IPS-NIHi11 (cell line): Measurements from ENCODE around the gene SH3BGRL2.
"Not testable (repeated sequence)": the region's sequence is repeated elsewhere in the genome, so short reads cannot be mapped to it uniquely, and the experiment has no call there.

Experiments
- DNase-seq: peaks from one replicate; pipeline ENCODE4 v3.0.0; 2012; ENCODE audit warnings: mixed read lengths, low spot score

Gene SH3BGRL2

GRCh38 chr6:79649016-79649415 is 17.9 kb downstream of the SH3BGRL2 start:
- no peak for DNase-seq

GRCh38 chr6:79650950-79651349 is 19.8 kb downstream of the SH3BGRL2 start:
- no peak for DNase-seq

GRCh38 chr6:79656134-79656533 is 25.0 kb downstream of the SH3BGRL2 start:
- DNase-seq: no peak

- DNase-seq: no peak
Observed at GRCh38 chr6:79657238-79657637, 26.1 kb downstream of the SH3BGRL2 start.

- DNase-seq: peak; percentile 25
Observed at GRCh38 chr6:79663655-79664054, 32.5 kb downstream of the SH3BGRL2 start.

- no peak for DNase-seq
Observed at GRCh38 chr6:79665725-79666551, 34.8 kb downstream of the SH3BGRL2 start.

GRCh38 chr6:79666634-79667033 is 35.5 kb downstream of the SH3BGRL2 start:
- DNase-seq: no peak

- DNase-seq: no peak
Observed at GRCh38 chr6:79668381-79668780, 37.3 kb downstream of the SH3BGRL2 start.

- no peak for DNase-seq
Observed at GRCh38 chr6:79669766-79670165, 38.6 kb downstream of the SH3BGRL2 start.

GRCh38 chr6:79670789-79671188 is 39.7 kb downstream of the SH3BGRL2 start:
- DNase-seq: no peak

- DNase-seq: no peak
Observed at GRCh38 chr6:79671600-79672266, 40.6 kb downstream of the SH3BGRL2 start.

- no peak for DNase-seq
Observed at GRCh38 chr6:79672631-79673111, 41.5 kb downstream of the SH3BGRL2 start.

- no peak for DNase-seq
Observed at GRCh38 chr6:79673947-79674346, 42.8 kb downstream of the SH3BGRL2 start.

- DNase-seq: no peak
Observed at GRCh38 chr6:79676785-79677736, 45.9 kb downstream of the SH3BGRL2 start.

GRCh38 chr6:79682682-79683081 is 51.6 kb downstream of the SH3BGRL2 start:
- DNase-seq: not testable (repeated sequence)

GRCh38 chr6:79684876-79685275 is 53.7 kb downstream of the SH3BGRL2 start:
- DNase-seq: no peak

GRCh38 chr6:79686707-79687309 is 55.7 kb downstream of the SH3BGRL2 start:
- no peak for DNase-seq

GRCh38 chr6:79687759-79688158 is 56.6 kb downstream of the SH3BGRL2 start:
- no peak for DNase-seq

- DNase-seq: no peak
Observed at GRCh38 chr6:79694156-79694555, 63.0 kb downstream of the SH3BGRL2 start.

GRCh38 chr6:79694623-79695343 is 63.7 kb downstream of the SH3BGRL2 start:
- DNase-seq: peak; percentile 25

- DNase-seq: no peak
Observed at GRCh38 chr6:79697430-79697829, 66.3 kb downstream of the SH3BGRL2 start.
